SU-DHL-6 (cell line): ENCODE measurements around the gene RARS2.
"Not testable (repeated sequence)": the region's sequence is repeated elsewhere in the genome, so short reads cannot be mapped to it uniquely, and the experiment has no call there.

Experiments used
- H2AFZ ChIP-seq: fragments of 200-600 bp; sonication (generic); 2 replicates; pipeline ENCODE4 v1.6.1; 2014; ENCODE audit warnings: low read depth, mild to moderate bottlenecking, moderate library complexity, mixed read lengths, antibody characterized with exemption, low read length; ENCODE audit not compliant: severe bottlenecking
- H3F3A ChIP-seq: fragments of 200-600 bp; shearing (Covaris generic); 2 replicates; pipeline ENCODE4 v1.6.0; 2016; ENCODE audit warnings: antibody characterized with exemption, mild to moderate bottlenecking; ENCODE audit not compliant: insufficient read depth
- H3K27ac ChIP-seq: fragments of 200-600 bp; sonication (generic); 2 replicates; pipeline ENCODE4 v1.5.1; 2016; ENCODE audit warnings: low read depth, mild to moderate bottlenecking, low read length, moderate library complexity, mixed read lengths
- H3K27me3 ChIP-seq: fragments of 200-600 bp; sonication (generic), shearing (Covaris generic); 2 replicates; pipeline ENCODE4 v1.6.0; 2014; ENCODE audit warnings: mild to moderate bottlenecking, low read length
- H3K36me3 ChIP-seq: fragments of 200-600 bp; sonication (generic); 2 replicates; pipeline ENCODE4 v1.6.1; 2014; ENCODE audit warnings: mild to moderate bottlenecking, low read length, mixed read lengths
- H3K4me2 ChIP-seq: fragments of 300-600, 200-600 bp; shearing (Covaris generic), sonication (generic); 2 replicates; pipeline ENCODE4 v1.6.0; 2014; ENCODE audit warnings: low read length, low read depth, mild to moderate bottlenecking; ENCODE audit not compliant: poor library complexity, severe bottlenecking
- H3K4me3 ChIP-seq: fragments of 200-600 bp; sonication (generic); 2 replicates; pipeline ENCODE4 v1.5.1; 2014; ENCODE audit warnings: antibody characterized with exemption, low read length, mild to moderate bottlenecking, mixed read lengths; ENCODE audit not compliant: insufficient read depth, poor library complexity, severe bottlenecking
- H3K79me2 ChIP-seq: fragments of 200-600 bp; sonication (generic); 2 replicates; pipeline ENCODE4 v1.6.1; 2014; ENCODE audit warnings: mild to moderate bottlenecking, low read length, moderate library complexity; ENCODE audit not compliant: insufficient read depth
- H3K9ac ChIP-seq: fragments of 200-600 bp; sonication (generic); 2 replicates; pipeline ENCODE4 v1.7.0; 2014; ENCODE audit warnings: mild to moderate bottlenecking, low read length
- H3K9me2 ChIP-seq: fragments of 200-600 bp; sonication (generic); replicated peaks from 2 replicates; pipeline ENCODE4 v1.6.1; 2014; ENCODE audit warnings: low read length; ENCODE audit not compliant: insufficient read depth
- H3K9me3 ChIP-seq: fragments of 200-600 bp; sonication (generic); 2 replicates; pipeline ENCODE4 v1.6.1; 2014; ENCODE audit warnings: low read length, mixed read lengths; ENCODE audit not compliant: insufficient read depth
- H4K20me1 ChIP-seq: fragments of 200-600 bp; sonication (generic); 2 replicates; pipeline ENCODE4 v1.6.1; 2014; ENCODE audit warnings: low read depth, mild to moderate bottlenecking, antibody characterized with exemption, low read length, moderate library complexity, mixed read lengths
- EZH2phosphoT487 ChIP-seq: fragments of 200-600 bp; sonication (generic), shearing (Covaris generic); conservative IDR thresholded peaks from 2 replicates; pipeline ENCODE4 v1.6.1; 2018; ENCODE audit warnings: mild to moderate bottlenecking, antibody characterized with exemption, low read length, moderate library complexity, mixed read lengths
- TF ChIP-seq, protein P1 (sequence below): fragments of 200-600 bp; sonication (generic); IDR thresholded peaks from one replicate; pipeline ENCODE4 v1.5.1; 2017; ENCODE audit warnings: antibody characterized with exemption, mild to moderate bottlenecking, low read length, moderate library complexity; ENCODE audit not compliant: insufficient read depth, poor library complexity, severe bottlenecking

Gene RARS2

DNA sequence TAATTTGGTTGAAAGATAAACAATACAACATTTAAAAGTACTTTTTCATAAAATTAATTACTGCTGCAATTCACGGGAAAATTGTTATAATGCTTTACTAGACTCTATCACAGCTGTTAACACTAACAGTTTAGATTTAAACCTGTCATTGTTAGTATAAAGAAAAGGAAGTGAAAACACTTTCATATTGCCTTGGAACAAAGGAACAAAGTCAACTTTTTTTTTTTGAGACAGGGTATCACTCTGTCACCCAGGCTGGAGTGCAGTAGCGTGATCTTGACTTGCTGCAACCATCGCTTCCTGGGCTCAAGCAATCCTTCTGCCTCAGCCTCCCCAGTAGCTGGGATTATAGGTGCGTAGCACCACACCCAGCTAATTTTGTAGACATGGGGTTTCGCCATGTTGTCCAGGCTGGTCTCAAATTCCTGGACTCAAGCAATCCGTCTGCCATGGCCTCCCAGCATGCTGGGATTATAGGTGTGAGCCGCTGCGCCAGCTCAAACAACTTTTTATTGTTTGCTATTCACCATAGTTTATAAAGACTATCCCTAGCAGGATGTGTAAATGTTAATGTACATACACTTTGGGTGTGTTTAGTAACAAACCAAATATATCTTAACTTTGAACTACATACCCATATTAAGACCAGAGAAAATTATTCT is 94.9 kb downstream of the RARS2 start:
- H3K9ac ChIP-seq, result no peak overlapping the region
- H3K9me3 ChIP-seq, result no peaks in the 10 kb centered on the region
- H3F3A ChIP-seq, result peaks cover 6% of the 10 kb centered on the region; the same call in 1 of the 2 replicates
- H4K20me1 ChIP-seq, result no peaks in the 10 kb centered on the region
- no peaks in the 10 kb centered on the region for H3K79me2 ChIP-seq
- H3K4me3 ChIP-seq, result no peak overlapping the region
- no peaks in the 10 kb centered on the region for H3K27me3 ChIP-seq
- no peaks in the 10 kb centered on the region for H3K36me3 ChIP-seq
- H3K4me2 ChIP-seq, result no peak overlapping the region
- no peak overlapping the region for H2AFZ ChIP-seq
- no peaks in the 10 kb centered on the region for H3K9me2 ChIP-seq
- H3K27ac ChIP-seq, result no peak overlapping the region
- no peak for TF ChIP-seq EZH2phosphoT487
- TF ChIP-seq, protein P1, sequence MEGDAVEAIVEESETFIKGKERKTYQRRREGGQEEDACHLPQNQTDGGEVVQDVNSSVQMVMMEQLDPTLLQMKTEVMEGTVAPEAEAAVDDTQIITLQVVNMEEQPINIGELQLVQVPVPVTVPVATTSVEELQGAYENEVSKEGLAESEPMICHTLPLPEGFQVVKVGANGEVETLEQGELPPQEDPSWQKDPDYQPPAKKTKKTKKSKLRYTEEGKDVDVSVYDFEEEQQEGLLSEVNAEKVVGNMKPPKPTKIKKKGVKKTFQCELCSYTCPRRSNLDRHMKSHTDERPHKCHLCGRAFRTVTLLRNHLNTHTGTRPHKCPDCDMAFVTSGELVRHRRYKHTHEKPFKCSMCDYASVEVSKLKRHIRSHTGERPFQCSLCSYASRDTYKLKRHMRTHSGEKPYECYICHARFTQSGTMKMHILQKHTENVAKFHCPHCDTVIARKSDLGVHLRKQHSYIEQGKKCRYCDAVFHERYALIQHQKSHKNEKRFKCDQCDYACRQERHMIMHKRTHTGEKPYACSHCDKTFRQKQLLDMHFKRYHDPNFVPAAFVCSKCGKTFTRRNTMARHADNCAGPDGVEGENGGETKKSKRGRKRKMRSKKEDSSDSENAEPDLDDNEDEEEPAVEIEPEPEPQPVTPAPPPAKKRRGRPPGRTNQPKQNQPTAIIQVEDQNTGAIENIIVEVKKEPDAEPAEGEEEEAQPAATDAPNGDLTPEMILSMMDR, result no peak

DNA sequence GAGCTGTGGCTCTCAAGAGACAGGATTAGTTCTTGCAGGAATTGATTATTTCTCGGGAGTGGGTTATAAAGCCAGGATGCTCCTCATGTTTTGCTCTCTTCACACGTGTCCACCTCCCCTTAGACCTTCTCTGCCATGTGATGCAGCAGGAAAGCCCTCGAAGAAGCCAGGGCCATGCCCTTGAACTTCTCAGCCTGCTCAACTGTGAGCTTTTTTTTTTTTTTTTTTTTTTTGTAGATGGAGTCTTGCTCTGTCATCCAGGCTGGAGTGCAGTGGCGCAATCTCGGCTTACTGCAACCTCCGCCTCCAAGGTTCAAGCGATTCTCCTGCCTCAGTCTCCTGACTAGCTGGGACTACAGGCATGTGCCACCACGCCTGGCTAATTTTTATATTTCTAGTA is 100.5 kb downstream of the RARS2 start:
- not testable (repeated sequence) for H3K9me2 ChIP-seq, H3F3A ChIP-seq, H3K27ac ChIP-seq, H3K4me3 ChIP-seq, H3K36me3 ChIP-seq, H3K79me2 ChIP-seq, H3K9me3 ChIP-seq, H3K27me3 ChIP-seq, H3K9ac ChIP-seq, H2AFZ ChIP-seq, H3K4me2 ChIP-seq, H4K20me1 ChIP-seq

DNA sequence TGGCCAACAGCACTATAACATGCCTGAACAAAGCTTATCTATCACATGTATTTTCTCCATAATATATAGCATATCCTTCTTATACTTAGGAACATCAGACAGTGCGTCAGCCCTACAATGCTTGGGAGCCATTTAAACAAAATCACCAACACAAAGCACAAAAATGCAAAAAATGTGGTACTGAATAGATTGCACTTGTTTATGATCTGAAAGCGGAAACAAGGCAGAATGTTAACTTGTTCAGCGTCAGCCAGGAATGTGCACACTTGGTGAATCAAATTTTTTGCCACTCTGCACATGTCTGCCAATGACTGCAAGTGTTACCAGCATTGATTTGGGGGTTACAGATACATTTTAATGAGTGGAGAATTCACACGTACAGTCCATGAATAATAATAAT is 102.2 kb downstream of the RARS2 start:
- no peak for TF ChIP-seq EZH2phosphoT487
- TF ChIP-seq, protein P1, result no peak
- Histone ChIP-seq H2AFZ (no peak overlapping the region), H3K27ac (no peak overlapping the region), H3K79me2 (no peaks in the 10 kb centered on the region), H3K27me3 (no peaks in the 10 kb centered on the region), H4K20me1 (no peaks in the 10 kb centered on the region), H3K9me3 (no peaks in the 10 kb centered on the region), H3K4me2 (no peak overlapping the region), H3K9ac (no peak overlapping the region), H3K9me2 (no peaks in the 10 kb centered on the region), H3F3A (0 out of 2 replicates have a peak, but pooled peaks cover 3% of the 10 kb centered on the region), H3K4me3 (no peak overlapping the region), H3K36me3 (no peaks in the 10 kb centered on the region)

DNA sequence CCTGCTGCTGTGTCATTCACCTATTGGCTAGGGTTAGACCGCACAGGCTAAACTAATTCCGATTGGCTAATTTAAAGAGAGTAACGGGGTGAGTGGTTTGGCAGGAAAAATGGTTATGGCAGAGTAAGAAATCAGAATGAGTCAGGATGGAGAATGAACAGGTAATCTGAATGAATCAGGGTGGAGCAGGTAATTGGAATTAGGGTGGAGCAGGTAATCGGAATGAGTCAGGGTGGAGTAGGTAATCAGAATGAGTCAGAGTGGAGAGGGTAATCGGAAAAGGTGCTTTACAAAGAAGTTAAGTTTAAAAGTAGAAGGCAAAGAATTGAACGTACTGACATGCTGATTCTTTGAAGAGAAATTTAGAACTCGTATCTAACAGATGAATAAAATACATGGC is 105.3 kb downstream of the RARS2 start:
- H3K4me2 ChIP-seq, result no peak overlapping the region
- no peaks in the 10 kb centered on the region for H4K20me1 ChIP-seq
- H2AFZ ChIP-seq, result no peak overlapping the region
- H3K9ac ChIP-seq, result no peak overlapping the region
- no peaks in the 10 kb centered on the region for H3F3A ChIP-seq
- no peaks in the 10 kb centered on the region for H3K9me2 ChIP-seq
- no peak overlapping the region for H3K4me3 ChIP-seq
- H3K27me3 ChIP-seq, result no peaks in the 10 kb centered on the region
- TF ChIP-seq, protein P1, result no peak
- TF ChIP-seq EZH2phosphoT487, result no peak
- no peaks in the 10 kb centered on the region for H3K79me2 ChIP-seq
- no peaks in the 10 kb centered on the region for H3K36me3 ChIP-seq
- no peaks in the 10 kb centered on the region for H3K9me3 ChIP-seq
- no peak overlapping the region for H3K27ac ChIP-seq
